ENCODE results near the gene CFAP92. TPM values are rescaled to one million over a fixed set of nuclear protein-coding genes. Genes with fewer than 3 reads are reported as not detected.
"Not testable (repeated sequence)": the region's sequence is repeated elsewhere in the genome, so short reads cannot be mapped to it uniquely, and the experiment has no call there.

The CFAP92 gene
- total RNA-seq, 2 donors from 2014 or later: 0.15 to 0.37 TPM

- Mint-ChIP-seq H3K27me3 (no peaks in the 10 kb centered on the region), H3K4me1 (peaks cover 15% of the 10 kb centered on the region), H3K36me3 (ENCODE audit: low read depth) (no peaks in the 10 kb centered on the region), H3K4me3 (no peak overlapping the region), H3K27ac (no peak overlapping the region)
- no peaks in the 10 kb centered on the region for H3K9me3 ChIP-seq (ENCODE audit: control insufficient read depth, low read length, poor library complexity, severe bottlenecking)
- no peak for DNase-seq
- no peak for ATAC-seq
These were observed 120.4 kb downstream of the CFAP92 start for GRCh38 chr3:128873244-128874022.

- no peak for ATAC-seq
These were observed 121.1 kb downstream of the CFAP92 start for GRCh38 chr3:128872744-128873143.

GRCh38 chr3:128872282-128872681 is 121.6 kb downstream of the CFAP92 start:
- H3K4me3 Mint-ChIP-seq: no peak overlapping the region
- ATAC-seq (no peak), DNase-seq (no peak)
- H3K4me1 Mint-ChIP-seq: peaks cover 7% of the 10 kb centered on the region
- no peak overlapping the region for H3K27ac Mint-ChIP-seq
- H3K36me3 Mint-ChIP-seq (ENCODE audit: low read depth): no peaks in the 10 kb centered on the region
- H3K9me3 ChIP-seq (ENCODE audit: control insufficient read depth, low read length, poor library complexity, severe bottlenecking): no peaks in the 10 kb centered on the region
- H3K27me3 Mint-ChIP-seq: no peaks in the 10 kb centered on the region

More at GRCh38 chr3:128872744-128873143, 121.1 kb downstream of the CFAP92 start:
- DNase-seq: no peak
- H3K27ac Mint-ChIP-seq: no peak overlapping the region
- H3K4me3 Mint-ChIP-seq: no peak overlapping the region
- H3K36me3 Mint-ChIP-seq (ENCODE audit: low read depth): no peaks in the 10 kb centered on the region
- no peaks in the 10 kb centered on the region for H3K27me3 Mint-ChIP-seq
- H3K9me3 ChIP-seq (ENCODE audit: control insufficient read depth, low read length, poor library complexity, severe bottlenecking): no peaks in the 10 kb centered on the region
- peaks cover 9% of the 10 kb centered on the region for H3K4me1 Mint-ChIP-seq

GRCh38 chr3:128870347-128870746 is 123.5 kb downstream of the CFAP92 start:
- peak overlapping the region; percentile 67 for H3K4me3 Mint-ChIP-seq
- peaks cover under 1% of the 10 kb centered on the region for H3K4me1 Mint-ChIP-seq
- no peak overlapping the region for H3K27ac Mint-ChIP-seq
- DNase-seq: no peak
- H3K36me3 Mint-ChIP-seq (ENCODE audit: low read depth): no peaks in the 10 kb centered on the region
- no peaks in the 10 kb centered on the region for H3K9me3 ChIP-seq (ENCODE audit: control insufficient read depth, low read length, poor library complexity, severe bottlenecking)
- no peaks in the 10 kb centered on the region for H3K27me3 Mint-ChIP-seq
- no peak for ATAC-seq

GRCh38 chr3:128867200-128868125 is 126.4 kb downstream of the CFAP92 start:
- Mint-ChIP-seq H3K27ac (no peak overlapping the region), H3K4me1 (no peaks in the 10 kb centered on the region), H3K36me3 (ENCODE audit: low read depth) (no peaks in the 10 kb centered on the region), H3K27me3 (peaks cover 5% of the 10 kb centered on the region), H3K4me3 (no peak overlapping the region)
- DNase-seq: no peak
- ATAC-seq: no peak
- H3K9me3 ChIP-seq (ENCODE audit: control insufficient read depth, low read length, poor library complexity, severe bottlenecking): no peaks in the 10 kb centered on the region

GRCh38 chr3:128864849-128865804 is 128.7 kb downstream of the CFAP92 start:
- not testable (repeated sequence) for H3K27me3 Mint-ChIP-seq; H3K36me3 Mint-ChIP-seq (ENCODE audit: low read depth); H3K9me3 ChIP-seq (ENCODE audit: control insufficient read depth, low read length, poor library complexity, severe bottlenecking); H3K27ac Mint-ChIP-seq; H3K4me1 Mint-ChIP-seq; ATAC-seq; DNase-seq; H3K4me3 Mint-ChIP-seq

- H3K9me3 ChIP-seq (ENCODE audit: control insufficient read depth, low read length, poor library complexity, severe bottlenecking): no peaks in the 10 kb centered on the region
- Mint-ChIP-seq H3K4me1 (no peaks in the 10 kb centered on the region), H3K27me3 (peaks cover 5% of the 10 kb centered on the region), H3K36me3 (ENCODE audit: low read depth) (peaks cover 2% of the 10 kb centered on the region), H3K27ac (no peak overlapping the region), H3K4me3 (no peak overlapping the region)
- ATAC-seq (no peak), DNase-seq (no peak)
These were observed 129.5 kb downstream of the CFAP92 start for GRCh38 chr3:128864351-128864811.

GRCh38 chr3:128863560-128863959 is 130.3 kb downstream of the CFAP92 start:
- Mint-ChIP-seq H3K4me1 (no peaks in the 10 kb centered on the region), H3K27me3 (peaks cover 5% of the 10 kb centered on the region), H3K27ac (no peak overlapping the region), H3K4me3 (no peak overlapping the region), H3K36me3 (ENCODE audit: low read depth) (peaks cover 2% of the 10 kb centered on the region)
- ATAC-seq (no peak), DNase-seq (no peak)
- no peaks in the 10 kb centered on the region for H3K9me3 ChIP-seq (ENCODE audit: control insufficient read depth, low read length, poor library complexity, severe bottlenecking)

GRCh38 chr3:128861491-128861890 is 132.4 kb downstream of the CFAP92 start:
- Mint-ChIP-seq H3K4me1 (no peaks in the 10 kb centered on the region), H3K4me3 (no peak overlapping the region), H3K36me3 (ENCODE audit: low read depth) (peaks cover 2% of the 10 kb centered on the region), H3K27ac (no peak overlapping the region), H3K27me3 (peaks cover 5% of the 10 kb centered on the region)
- H3K9me3 ChIP-seq (ENCODE audit: control insufficient read depth, low read length, poor library complexity, severe bottlenecking): no peaks in the 10 kb centered on the region
- DNase-seq: no peak
- no peak for ATAC-seq

Other genes starting within 250 kb of the CFAP92 start
- 10 to 100 TPM; 37.0 to 62.4 TPM for gene ACAD9, start 114.5 kb downstream of the CFAP92 start, total RNA-seq
- under 1 TPM in 1 of 2 donors, not detected in 1; 0.12 TPM for gene EFCC1, start 7.2 kb upstream of the CFAP92 start, total RNA-seq
- gene GP9, start 66.7 kb upstream of the CFAP92 start, total RNA-seq: 10 to 100 TPM in 1 of 2 donors, 1 to 10 TPM in 1; 3.8 to 68.5 TPM
- gene RAB43, start 127.7 kb upstream of the CFAP92 start, total RNA-seq: 10 to 100 TPM; 33.7 to 37.8 TPM
- gene ISY1, start 167.0 kb upstream of the CFAP92 start, total RNA-seq: 10 to 100 TPM; 39.0 TPM
- 100 to 1,000 TPM; 253 to 276 TPM for gene CNBP, start 189.8 kb upstream of the CFAP92 start, total RNA-seq